NCI-H345 (cell line): ENCODE data around the gene ATP5PF.
A peak's percentile ranks its signal among the peaks of the same experiment; 100 is the strongest.
"Not testable (repeated sequence)": the region's sequence is repeated elsewhere in the genome, so short reads cannot be mapped to it uniquely, and the experiment has no call there.

Source experiments
- DNase-seq: peaks from one replicate; lab custom pipeline; 2025; lab: John Stamatoyannopoulos, UW

ATP5PF gene

GRCh38 chr21:25722631-25723030, 12.1 kb downstream of the ATP5PF start:
- DNase-seq, result no peak

DNA sequence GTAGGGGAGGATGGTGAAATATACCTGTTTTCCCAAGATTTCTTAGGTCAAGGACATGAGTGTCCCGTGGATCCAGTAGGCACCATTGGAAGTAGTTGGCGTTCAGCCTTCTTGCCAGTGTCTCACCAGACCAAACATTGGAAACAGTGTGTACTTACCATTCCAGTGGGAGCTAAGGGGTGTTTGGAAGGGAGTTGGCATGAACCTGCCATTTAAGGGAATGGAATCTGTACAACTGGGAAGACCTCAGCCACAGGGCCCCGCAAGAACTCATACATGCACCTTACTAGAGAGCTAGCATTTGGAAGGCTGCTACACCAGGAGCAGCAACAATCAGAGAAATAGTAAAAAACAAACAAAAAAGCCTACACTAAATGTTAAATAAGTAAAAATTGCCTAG, 12.7 kb downstream of the ATP5PF start:
- DNase-seq, result no peak

GRCh38 chr21:25717491-25718147, 17.1 kb downstream of the ATP5PF start:
- DNase-seq, result no peak

DNA sequence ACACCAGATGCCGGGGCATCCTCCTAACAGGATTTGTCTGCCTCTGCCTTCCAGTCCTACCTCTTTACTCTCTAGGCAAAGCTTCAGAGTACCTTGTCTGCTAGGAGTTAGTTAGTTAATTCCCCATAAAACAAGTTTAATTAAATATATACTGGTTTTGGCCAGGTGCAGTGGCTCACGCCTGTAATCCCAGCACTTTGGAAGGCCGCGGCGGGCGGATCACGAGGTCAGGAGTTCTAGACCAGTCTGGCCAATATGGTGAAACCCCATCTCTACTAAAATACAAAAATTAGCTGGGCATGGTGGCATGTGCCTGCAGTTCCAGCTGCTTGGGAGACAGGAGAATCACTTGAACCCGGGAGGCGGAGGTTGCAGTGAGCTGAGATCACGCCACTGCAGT, 20.6 kb downstream of the ATP5PF start:
- DNase-seq, result not testable (repeated sequence)

- no peak for DNase-seq
These were observed 24.2 kb downstream of the ATP5PF start for GRCh38 chr21:25710550-25710949.

DNA sequence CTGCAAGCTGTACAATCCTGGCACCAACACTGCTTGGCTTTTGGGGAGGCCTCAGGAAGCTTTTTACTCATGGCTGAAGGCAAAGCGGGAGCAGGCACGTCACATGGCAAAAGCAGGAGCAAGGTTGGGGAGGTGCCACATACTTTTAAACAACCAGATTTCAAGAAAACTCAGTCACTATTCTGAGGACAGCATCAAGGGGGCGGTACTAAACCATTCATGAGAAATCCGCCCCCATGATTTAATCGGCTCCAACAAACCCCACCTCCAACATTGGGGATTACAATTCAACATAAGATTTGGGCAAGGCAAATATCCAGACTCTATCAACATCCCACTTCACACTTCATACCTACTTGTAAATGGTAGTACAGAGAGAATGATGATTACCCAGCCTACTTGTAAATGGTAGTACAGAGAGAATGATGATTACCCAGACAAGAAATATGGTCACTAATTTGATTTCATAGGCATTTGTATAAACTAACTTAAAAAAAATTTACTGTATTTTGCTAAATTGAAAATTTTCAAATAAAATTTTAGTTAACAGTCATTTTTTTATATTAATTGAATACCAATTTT, 24.9 kb downstream of the ATP5PF start:
- no peak for DNase-seq

DNA sequence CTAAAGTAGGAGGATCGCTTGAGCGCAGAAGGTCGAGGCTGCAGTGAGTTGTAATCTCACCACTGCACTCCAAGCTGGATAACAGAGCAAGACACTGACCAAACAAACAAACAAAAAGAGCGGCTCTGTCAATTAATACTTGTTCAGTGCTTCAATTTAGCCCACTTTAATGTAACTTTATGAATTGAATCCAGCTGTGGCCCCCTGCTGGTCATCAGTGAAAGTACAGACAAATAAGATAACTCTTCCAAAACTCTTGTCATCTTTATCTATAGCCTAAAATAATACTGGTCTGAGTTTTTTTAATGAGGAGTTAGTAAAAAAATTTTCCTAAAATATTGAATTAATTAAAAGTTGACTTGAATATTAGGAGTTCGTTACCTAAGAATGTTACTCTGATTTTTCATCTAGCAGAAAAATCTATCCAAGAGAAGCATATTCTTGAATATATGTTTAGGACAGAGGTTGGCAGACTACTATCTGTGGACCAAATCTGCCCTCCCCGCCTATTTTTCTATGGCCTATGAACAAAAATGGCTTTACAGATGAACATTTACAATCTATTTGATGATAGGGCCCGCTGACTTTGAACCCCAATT, 26.1 kb downstream of the ATP5PF start:
- DNase-seq, result peak; percentile 34

- DNase-seq, result no peak
These were observed 33.2 kb downstream of the ATP5PF start for GRCh38 chr21:25701529-25701928.

DNA sequence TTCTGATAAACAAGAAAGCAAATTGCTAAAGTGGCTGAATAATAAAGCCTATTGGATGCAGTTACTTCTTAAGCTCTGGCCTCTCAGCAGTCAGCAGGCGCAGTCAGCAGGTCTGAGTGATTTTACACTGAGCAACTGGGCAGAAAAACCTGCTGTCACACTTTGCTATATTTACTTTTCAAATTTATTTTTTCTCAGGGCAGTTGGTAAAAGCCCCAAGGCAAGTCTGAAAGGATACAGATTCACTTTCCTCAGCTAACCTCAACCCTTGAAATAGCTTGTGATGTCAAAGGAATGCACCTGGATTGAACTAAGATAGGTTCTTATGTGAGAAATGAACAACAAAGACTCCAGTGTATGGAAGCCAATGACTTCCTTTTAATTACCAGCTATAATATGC, 34.0 kb downstream of the ATP5PF start:
- DNase-seq, result no peak

DNA sequence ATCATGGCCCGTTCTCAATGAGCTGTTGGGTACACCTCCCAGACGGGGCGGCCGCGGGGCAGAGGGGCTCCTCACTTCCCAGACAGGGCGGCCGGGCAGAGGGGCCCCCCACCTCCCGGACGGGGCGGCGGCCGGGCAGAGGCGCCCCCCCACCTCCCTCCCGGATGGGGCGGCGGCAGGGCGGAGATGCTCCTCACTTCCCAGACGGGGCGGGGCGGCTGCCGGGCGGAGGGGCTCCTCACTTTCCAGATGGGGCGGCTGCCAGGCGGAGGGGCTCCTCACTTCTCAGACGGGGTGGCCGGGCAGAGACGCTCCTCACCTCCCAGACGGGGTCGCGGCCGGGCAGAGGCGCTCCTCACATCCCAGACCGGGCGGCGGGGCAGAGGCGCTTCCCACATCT, 39.2 kb downstream of the ATP5PF start:
- not testable (repeated sequence) for DNase-seq

- DNase-seq, result no peak
These were observed 42.7 kb downstream of the ATP5PF start for GRCh38 chr21:25691976-25692375.

GRCh38 chr21:25689226-25689625, 45.5 kb downstream of the ATP5PF start:
- no peak for DNase-seq

DNA sequence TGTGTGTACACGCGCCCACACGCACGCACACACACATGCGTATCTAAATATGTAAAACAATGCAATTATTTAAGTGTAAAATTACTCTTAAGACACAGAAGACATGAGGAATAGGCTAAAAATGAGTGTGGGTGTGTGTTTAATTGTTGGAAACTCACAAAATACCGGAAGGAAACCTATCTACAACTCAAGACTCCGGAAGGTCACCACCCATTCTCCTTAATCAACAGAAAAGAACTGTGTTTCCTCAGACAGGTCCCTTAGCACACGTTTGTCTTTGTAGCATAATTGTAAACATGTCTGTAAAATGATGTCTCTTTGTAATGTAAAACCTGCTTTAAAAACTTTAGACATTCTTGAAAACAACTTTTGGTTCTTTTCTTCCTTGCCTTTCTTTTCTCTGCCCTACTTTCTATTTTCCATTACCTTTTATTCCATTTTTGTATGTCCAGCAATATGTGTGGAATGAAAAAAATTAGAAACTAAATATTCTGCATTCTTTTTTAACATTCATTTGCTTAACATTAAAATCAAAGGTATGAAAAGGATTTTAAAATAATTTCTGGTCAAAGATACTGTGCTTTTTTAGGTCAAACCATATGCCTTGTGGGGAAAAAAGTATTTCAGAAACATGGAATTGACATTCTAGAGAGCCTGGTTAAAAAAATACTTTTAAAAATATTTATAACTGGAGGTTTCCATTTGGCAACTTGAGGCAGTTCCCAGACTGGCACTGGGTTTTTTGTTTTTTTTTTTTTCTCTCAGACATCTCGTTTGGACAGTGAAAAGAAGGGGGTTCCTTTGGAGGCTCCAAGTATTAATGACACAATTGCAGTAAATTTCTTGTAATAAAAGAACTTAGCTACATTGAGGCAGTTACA, 46.2 kb downstream of the ATP5PF start:
- DNase-seq, result no peak

- DNase-seq, result no peak
These were observed 46.9 kb downstream of the ATP5PF start for GRCh38 chr21:25687787-25688186.

GRCh38 chr21:25682382-25682781, 52.3 kb downstream of the ATP5PF start:
- no peak for DNase-seq

DNA sequence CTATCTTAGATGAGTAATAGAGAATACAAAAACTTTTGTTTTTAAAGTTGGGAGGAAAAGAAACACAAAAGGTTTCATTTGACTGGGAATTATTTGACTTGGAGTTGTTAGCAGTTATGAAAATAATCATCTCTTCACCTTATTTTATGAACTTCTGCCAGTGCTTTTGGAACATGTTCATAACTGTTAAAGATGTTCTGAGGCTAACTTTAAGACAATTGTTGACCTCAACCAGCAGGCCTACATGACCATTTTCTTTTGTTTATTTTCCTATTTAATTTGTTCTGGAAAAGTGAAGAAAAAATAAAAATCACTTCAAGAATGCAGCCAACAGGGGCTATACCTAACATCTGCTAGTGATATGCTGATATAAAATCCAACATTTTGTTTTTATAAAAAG, 58.3 kb downstream of the ATP5PF start:
- no peak for DNase-seq
